Muscle layer of duodenum (tissue), 2 donors: ENCODE results near the gene HIP1.
"Not testable (repeated sequence)": the region's sequence is repeated elsewhere in the genome, so short reads cannot be mapped to it uniquely, and the experiment has no call there.

ENCODE experiments used
- H3K27ac ChIP-seq: one replicate; pipeline ENCODE4 v1.7.0; 2013; ENCODE audit warnings: mild to moderate bottlenecking, low read length
- H3K27me3 ChIP-seq: one replicate; pipeline ENCODE4 v1.7.0; 2013; ENCODE audit warnings: low read depth, mild to moderate bottlenecking, control low read depth, low read length
- H3K36me3 ChIP-seq, 2 donors: one replicate each; pipeline ENCODE4 v1.7.0; 2013; ENCODE audit warnings: low read length in 2 of 2, control low read depth in 1 of 2, mild to moderate bottlenecking in 1 of 2; ENCODE audit not compliant: insufficient read depth in 2 of 2, control insufficient read depth in 1 of 2
- H3K4me1 ChIP-seq, 2 donors: one replicate each; pipeline ENCODE4 v1.7.0; 2013; ENCODE audit warnings: low read length in 2 of 2, mild to moderate bottlenecking in 2 of 2, control low read depth in 1 of 2, moderate library complexity in 1 of 2; ENCODE audit not compliant: insufficient read depth in 2 of 2, control insufficient read depth in 1 of 2
- H3K4me3 ChIP-seq, 2 donors: one replicate each; pipeline ENCODE4 v1.7.0; 2013; ENCODE audit warnings: low read length in 2 of 2, low read depth in 1 of 2, mild to moderate bottlenecking in 1 of 2
- H3K9me3 ChIP-seq, 2 donors: one replicate each; pipeline ENCODE4 v1.7.0; 2013; ENCODE audit warnings: low read length in 2 of 2, control low read depth in 1 of 2, mild to moderate bottlenecking in 1 of 2; ENCODE audit not compliant: control insufficient read depth in 1 of 2
- donor health status: healthy.

The HIP1 gene

DNA sequence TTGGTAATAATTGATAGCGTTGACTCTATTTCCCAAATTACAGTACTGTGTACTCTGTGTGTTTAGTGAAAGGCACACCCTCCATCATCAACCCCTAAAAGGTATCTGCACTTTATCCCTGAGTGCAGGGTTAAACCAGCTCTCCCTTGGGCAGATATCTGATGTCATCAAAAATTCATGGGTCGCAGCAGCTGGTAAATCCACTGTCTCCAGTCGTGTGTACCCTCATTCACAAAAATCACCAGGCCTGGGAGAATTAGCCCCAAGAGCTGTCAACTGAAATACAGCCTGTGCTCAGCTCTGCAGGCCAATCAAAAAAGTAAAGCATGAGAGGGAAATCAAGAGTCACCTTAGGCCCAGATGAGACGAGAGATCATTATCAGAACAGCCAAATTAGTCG lies 103.7 kb downstream of the HIP1 start:
- no peaks in the 10 kb centered on the region for H3K9me3 ChIP-seq
- H3K27me3 ChIP-seq, result no peaks in the 10 kb centered on the region
- H3K27ac ChIP-seq, result no peak overlapping the region
- H3K36me3 ChIP-seq, result no peaks in the 10 kb centered on the region
- no peak overlapping the region for H3K4me3 ChIP-seq
- peaks cover 0 to 13% of the 10 kb centered on the region in 2 donors for H3K4me1 ChIP-seq

DNA sequence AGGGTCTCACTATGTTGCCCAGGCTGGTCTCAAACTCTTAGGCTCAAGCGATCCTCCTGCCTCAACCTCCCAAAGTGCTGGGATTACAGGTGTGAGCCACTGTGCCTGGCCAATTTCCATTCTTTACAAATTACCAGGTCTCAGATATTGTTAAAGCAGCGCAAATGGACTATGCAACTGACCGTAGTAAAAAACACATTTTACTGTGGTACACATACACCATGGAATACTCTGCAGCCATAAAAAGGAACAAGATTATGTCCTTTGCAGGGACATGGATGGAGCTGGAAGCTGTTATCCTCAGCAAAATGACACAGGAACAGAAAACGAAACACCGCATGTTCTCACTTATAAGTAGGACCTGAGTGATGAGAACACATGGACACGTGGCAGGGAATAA lies 106.2 kb downstream of the HIP1 start:
- not testable (repeated sequence) for H3K27me3 ChIP-seq, H3K4me3 ChIP-seq, H3K4me1 ChIP-seq, H3K36me3 ChIP-seq, H3K9me3 ChIP-seq, H3K27ac ChIP-seq

GRCh38 chr7:75631711-75632110 lies 107.0 kb downstream of the HIP1 start:
- Histone ChIP-seq H3K27ac (no peak overlapping the region), H3K27me3 (no peaks in the 10 kb centered on the region), H3K9me3 (peaks cover 0 to 9% of the 10 kb centered on the region in 2 donors), H3K4me3 (no peak overlapping the region), H3K4me1 (no peaks in the 10 kb centered on the region), H3K36me3 (no peaks in the 10 kb centered on the region)

DNA sequence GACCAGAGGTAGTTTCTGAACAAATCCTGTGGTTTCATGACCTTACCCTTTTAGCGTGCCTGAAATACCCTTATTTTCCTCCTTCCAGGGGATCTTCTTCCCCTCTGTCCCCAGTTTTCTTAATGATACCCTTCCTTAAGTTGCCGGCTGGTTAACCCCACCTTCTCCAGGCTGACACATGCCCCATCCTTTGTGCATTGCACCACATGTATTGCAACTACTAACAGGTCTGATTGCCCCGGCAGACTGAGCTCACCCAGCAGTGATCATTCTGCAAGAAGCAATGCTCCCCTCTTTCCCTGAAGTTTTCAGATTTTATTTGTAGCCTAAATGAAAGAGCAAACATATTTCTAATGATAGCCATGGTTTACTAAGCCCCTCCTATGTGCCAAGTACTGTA lies 108.2 kb downstream of the HIP1 start:
- H3K27ac ChIP-seq, result no peak overlapping the region

DNA sequence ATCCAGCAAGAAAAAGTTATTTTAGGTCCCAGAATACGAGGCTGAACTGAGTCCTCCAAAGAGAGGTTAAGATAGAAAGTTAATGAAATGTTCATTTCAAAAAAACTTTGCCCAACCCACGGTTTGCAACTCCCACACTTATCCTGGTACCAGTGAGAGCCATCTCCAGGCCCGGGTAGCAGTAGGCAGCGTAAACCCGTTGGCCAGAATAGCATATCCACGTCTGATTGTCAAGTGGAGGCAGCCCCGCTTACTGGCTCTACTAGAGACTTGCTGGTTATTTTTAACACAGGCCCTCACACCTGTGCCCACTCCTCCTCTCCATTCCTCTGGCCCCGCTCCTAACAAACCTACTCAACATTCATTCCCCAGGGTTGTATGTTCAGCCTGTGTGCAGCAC lies 109.7 kb downstream of the HIP1 start:
- Histone ChIP-seq H3K36me3 (no peaks in the 10 kb centered on the region), H3K4me1 (peaks cover 0 to 5% of the 10 kb centered on the region in 2 donors), H3K27me3 (no peaks in the 10 kb centered on the region), H3K9me3 (peaks cover 0 to 9% of the 10 kb centered on the region in 2 donors), H3K4me3 (no peak overlapping the region), H3K27ac (no peak overlapping the region)

More for the DNA sequence above, 108.2 kb downstream of the HIP1 start:
- H3K27me3 ChIP-seq, result no peaks in the 10 kb centered on the region
- H3K4me1 ChIP-seq, result no peaks in the 10 kb centered on the region
- no peak overlapping the region for H3K4me3 ChIP-seq
- peaks cover 0 to 9% of the 10 kb centered on the region in 2 donors for H3K9me3 ChIP-seq
- H3K36me3 ChIP-seq, result no peaks in the 10 kb centered on the region

DNA sequence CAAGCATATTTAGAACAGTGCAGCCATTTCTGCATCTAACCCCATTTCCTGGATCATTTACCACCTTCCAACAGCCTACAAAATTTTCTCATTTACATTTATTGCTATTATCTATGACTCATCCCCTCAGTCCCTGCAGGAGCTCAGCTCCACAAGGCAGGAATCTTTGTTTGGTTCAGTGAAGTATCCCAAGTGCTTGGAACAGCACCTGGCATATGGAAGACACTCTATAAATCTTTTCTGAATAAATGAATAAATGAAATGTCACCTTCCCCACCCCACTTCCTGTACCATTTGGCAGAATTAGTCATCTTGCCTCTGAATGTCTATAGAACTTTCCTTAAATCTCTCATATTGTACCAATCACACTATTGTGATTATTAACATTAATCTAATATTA lies 110.7 kb downstream of the HIP1 start:
- Histone ChIP-seq H3K27me3 (no peaks in the 10 kb centered on the region), H3K27ac (no peak overlapping the region), H3K9me3 (peaks cover 0 to 9% of the 10 kb centered on the region in 2 donors), H3K4me1 (peaks cover 0 to 6% of the 10 kb centered on the region in 2 donors), H3K4me3 (no peak overlapping the region), H3K36me3 (no peaks in the 10 kb centered on the region)

DNA sequence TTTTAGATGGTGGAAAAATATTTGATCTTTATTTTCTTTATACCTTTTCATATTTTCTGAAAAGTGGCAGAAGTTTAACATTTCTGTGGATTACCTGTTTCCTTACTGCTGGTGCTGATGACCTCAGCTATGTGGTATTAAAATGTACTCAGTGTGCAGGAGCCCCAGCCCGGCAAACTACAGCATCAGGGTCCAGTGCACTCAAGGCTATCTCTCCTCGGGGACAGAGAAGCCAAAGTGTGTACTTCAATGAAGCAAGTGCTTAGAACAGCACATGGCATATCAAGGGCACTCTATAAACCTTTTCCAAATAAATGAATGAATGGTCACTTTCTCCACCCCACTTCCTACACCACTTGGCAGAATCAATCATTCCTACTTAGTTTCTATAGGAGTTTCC lies 111.8 kb downstream of the HIP1 start:
- peaks cover 0 to 6% of the 10 kb centered on the region in 2 donors for H3K4me1 ChIP-seq
- H3K27ac ChIP-seq, result no peak overlapping the region
- H3K9me3 ChIP-seq, result peaks cover 0 to 9% of the 10 kb centered on the region in 2 donors

DNA sequence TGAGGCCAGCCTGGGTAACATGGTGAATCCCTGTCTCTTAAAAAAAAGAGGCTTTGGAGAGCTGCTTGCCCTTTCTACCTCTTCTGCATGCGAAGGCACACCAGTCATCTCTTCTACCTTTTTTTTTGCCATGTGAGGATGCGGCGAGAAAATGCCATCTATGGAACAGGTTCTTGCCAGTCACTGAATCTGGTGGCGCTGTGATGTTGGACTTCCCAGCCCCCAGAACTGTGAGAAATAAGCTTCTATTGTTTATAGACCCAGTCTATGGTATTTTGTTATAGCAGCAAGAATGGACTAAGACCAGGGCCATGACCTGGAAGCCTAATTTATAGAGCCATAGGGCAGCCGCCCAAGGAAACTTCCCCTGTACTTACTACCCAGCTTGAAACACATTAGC lies 112.9 kb downstream of the HIP1 start:
- Histone ChIP-seq H3K27me3 (no peaks in the 10 kb centered on the region), H3K4me3 (no peak overlapping the region), H3K27ac (no peak overlapping the region), H3K4me1 (peaks cover 0 to 6% of the 10 kb centered on the region in 2 donors), H3K9me3 (peaks cover 0 to 9% of the 10 kb centered on the region in 2 donors), H3K36me3 (no peaks in the 10 kb centered on the region)

More for the DNA sequence above, 111.8 kb downstream of the HIP1 start:
- Histone ChIP-seq H3K36me3 (no peaks in the 10 kb centered on the region), H3K4me3 (no peak overlapping the region), H3K27me3 (no peaks in the 10 kb centered on the region)

- H3K9me3 ChIP-seq, result peaks cover 0 to 9% of the 10 kb centered on the region in 2 donors
- peaks cover 0 to 6% of the 10 kb centered on the region in 2 donors for H3K4me1 ChIP-seq
- H3K27ac ChIP-seq, result peak overlapping the region; percentile 39
- no peaks in the 10 kb centered on the region for H3K27me3 ChIP-seq
- H3K36me3 ChIP-seq, result no peaks in the 10 kb centered on the region
- no peak overlapping the region for H3K4me3 ChIP-seq
Measured at GRCh38 chr7:75624134-75624832, 114.5 kb downstream of the HIP1 start.

DNA sequence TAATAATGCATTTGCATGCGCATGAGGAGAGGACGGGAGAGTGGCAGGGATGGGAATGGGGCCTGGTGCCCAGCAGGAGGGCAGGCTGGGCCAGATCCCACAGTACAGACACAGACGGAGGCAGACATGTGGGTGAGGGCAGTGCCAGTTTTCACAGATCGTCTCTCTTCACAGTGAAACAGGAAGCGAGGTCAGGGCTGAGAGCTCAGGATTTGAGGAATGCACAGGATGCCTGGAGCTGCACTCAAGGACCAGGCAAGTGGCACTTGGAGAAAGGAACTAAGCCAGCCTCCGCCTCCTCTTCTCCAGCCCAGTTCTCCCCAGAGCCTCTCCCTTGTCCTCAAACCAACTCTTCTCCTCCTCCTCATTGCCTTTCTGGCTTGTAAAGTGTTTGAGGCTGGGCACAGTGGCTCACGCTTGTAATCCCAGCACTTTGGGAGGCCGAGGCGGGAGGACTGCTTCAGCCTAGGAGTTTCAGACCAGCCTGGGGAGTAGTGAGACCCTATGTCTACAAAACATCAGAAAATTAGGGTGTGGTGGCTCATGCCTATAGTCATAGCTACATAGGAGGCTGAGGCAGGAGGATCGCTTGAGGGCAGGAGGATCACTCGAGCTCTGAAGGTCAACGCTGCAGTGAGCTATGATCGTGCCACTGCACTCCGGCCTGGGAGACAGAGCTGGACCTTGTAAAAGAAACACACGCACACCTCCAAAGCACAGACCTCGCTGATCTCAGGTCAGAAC lies 115.2 kb downstream of the HIP1 start:
- H3K27me3 ChIP-seq, result no peaks in the 10 kb centered on the region
- no peak overlapping the region for H3K4me3 ChIP-seq
- H3K36me3 ChIP-seq, result no peaks in the 10 kb centered on the region
- H3K27ac ChIP-seq, result peak overlapping the region; percentile 39
- peaks cover 0 to 6% of the 10 kb centered on the region in 2 donors for H3K4me1 ChIP-seq
- H3K9me3 ChIP-seq, result peaks cover 0 to 9% of the 10 kb centered on the region in 2 donors

GRCh38 chr7:75621124-75621523 lies 117.6 kb downstream of the HIP1 start:
- Histone ChIP-seq H3K4me1 (peaks cover 0 to 6% of the 10 kb centered on the region in 2 donors), H3K27me3 (no peaks in the 10 kb centered on the region), H3K9me3 (no peaks in the 10 kb centered on the region), H3K27ac (no peak overlapping the region), H3K4me3 (no peak overlapping the region), H3K36me3 (no peaks in the 10 kb centered on the region)
